LNCaP clone FGC (cell line): ENCODE data around the gene SKIDA1.

Experiments used
- DNase-seq: peaks from one replicate; pipeline ENCODE4 v3.0.0-alpha.2; 2011; ENCODE audit warnings: low read depth
- H3K4me3 ChIP-seq: 2 replicates; pipeline ENCODE4 v1.5.1; 2011; ENCODE audit warnings: mild to moderate bottlenecking, low read depth, low read length, control low read depth
- TF ChIP-seq, protein P1 (sequence below): IDR thresholded peaks from 2 replicates; pipeline ENCODE4 v1.5.1; 2012; ENCODE audit warnings: mild to moderate bottlenecking; ENCODE audit not compliant: control insufficient read depth, insufficient read depth; ENCODE audit errors: extremely low read depth

SKIDA1 gene

GRCh38 chr10:21528236-21529031, 3.0 kb upstream of the SKIDA1 start:
- no peak for DNase-seq
- H3K4me3 ChIP-seq = no peak overlapping the region
- TF ChIP-seq, protein P1, sequence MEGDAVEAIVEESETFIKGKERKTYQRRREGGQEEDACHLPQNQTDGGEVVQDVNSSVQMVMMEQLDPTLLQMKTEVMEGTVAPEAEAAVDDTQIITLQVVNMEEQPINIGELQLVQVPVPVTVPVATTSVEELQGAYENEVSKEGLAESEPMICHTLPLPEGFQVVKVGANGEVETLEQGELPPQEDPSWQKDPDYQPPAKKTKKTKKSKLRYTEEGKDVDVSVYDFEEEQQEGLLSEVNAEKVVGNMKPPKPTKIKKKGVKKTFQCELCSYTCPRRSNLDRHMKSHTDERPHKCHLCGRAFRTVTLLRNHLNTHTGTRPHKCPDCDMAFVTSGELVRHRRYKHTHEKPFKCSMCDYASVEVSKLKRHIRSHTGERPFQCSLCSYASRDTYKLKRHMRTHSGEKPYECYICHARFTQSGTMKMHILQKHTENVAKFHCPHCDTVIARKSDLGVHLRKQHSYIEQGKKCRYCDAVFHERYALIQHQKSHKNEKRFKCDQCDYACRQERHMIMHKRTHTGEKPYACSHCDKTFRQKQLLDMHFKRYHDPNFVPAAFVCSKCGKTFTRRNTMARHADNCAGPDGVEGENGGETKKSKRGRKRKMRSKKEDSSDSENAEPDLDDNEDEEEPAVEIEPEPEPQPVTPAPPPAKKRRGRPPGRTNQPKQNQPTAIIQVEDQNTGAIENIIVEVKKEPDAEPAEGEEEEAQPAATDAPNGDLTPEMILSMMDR = no peak

- H3K4me3 ChIP-seq = no peak overlapping the region
- no peak for DNase-seq
- TF ChIP-seq, protein P1 = no peak
Measured at GRCh38 chr10:21527598-21528235, 2.2 kb upstream of the SKIDA1 start.

- H3K4me3 ChIP-seq = no peak overlapping the region
- TF ChIP-seq, protein P1 = no peak
- no peak for DNase-seq
Measured at GRCh38 chr10:21526860-21527597, 1.5 kb upstream of the SKIDA1 start.

DNA sequence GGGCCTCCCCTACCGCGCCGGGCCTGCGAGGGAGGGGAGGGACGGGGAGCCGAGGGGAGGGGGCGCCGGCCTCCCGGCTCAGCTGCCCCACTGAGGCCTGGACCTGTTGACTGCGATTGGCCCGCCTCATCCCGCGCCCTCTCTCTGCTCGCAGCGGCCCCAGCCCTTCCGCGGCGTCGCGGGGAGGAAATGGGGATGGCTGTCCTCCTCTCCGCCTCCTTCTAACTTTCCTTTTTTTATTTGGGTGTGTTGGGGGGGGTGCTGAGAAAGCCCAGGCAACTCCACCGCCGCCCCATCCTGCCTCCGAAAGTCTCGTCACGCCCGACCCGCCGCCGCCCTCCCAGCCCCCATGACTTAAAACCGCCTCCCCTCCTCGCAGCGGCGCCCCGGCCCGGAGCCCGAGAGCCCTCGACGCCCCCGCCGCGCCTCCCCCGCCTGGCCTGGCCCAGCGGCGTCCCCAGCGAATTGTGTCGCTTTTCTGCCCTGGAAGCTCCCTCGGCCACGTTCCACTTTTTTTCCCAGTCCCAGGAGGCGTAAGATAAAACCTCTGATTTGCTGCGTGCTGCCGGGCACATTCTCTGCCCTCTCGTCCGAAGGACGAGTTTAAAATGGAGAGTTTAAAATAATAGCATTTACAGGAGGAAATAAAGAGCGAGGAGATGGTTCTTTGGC, 842 bp upstream of the SKIDA1 start:
- DNase-seq = no peak
- TF ChIP-seq, protein P1 = no peak

GRCh38 chr10:21524526-21525366, 736 bp downstream of the SKIDA1 start:
- H3K4me3 ChIP-seq = no peak overlapping the region
- no peak for DNase-seq
- TF ChIP-seq, protein P1 = no peak

More for the DNA sequence above, 842 bp upstream of the SKIDA1 start:
- H3K4me3 ChIP-seq = no peak overlapping the region

- H3K4me3 ChIP-seq = no peak overlapping the region
- TF ChIP-seq, protein P1 = no peak
- DNase-seq = no peak
Measured at GRCh38 chr10:21524131-21524525, 1.4 kb downstream of the SKIDA1 start.
